ENCODE measurements around the gene DET1.

Gene DET1

GRCh38 chr15:88463870-88464532 lies 82.5 kb downstream of the DET1 start:
- DNase-seq: no peak

Data from kidney glomerular epithelial cell (primary cell).